ENCODE measurements around the gene CARD8. TPM values are rescaled to one million over a fixed set of nuclear protein-coding genes. Genes with fewer than 3 reads are reported as not detected.

CARD8 gene
- total and polyA plus RNA-seq, 2 of the 8 experiments (the other 6 are each of a cell fraction or from before 2014, with no cell fraction given) = 8.9 to 24.4 TPM

- TF ChIP-seq RAD21 (IDR thresholded peaks at IDR 0.05 in 1 of 2, conservative IDR thresholded peaks at IDR 0.05 in 1 of 2; ENCODE audit: low read depth in 2 of 2, low read length in 2 of 2) = peak; percentile 75 to 82
- TF ChIP-seq PHF8 (conservative IDR thresholded peaks at IDR 0.05; ENCODE audit: low read depth, low read length) = 0 out of 2 replicates have a peak, but pooled peaks have one; percentile 34
- TF ChIP-seq GTF2F1 (IDR thresholded peaks at IDR 0.05; ENCODE audit: borderline replicate concordance, low read depth, low read length) = no peak; the same call in 1 of the 2 replicates
- peak; percentile 47 for TF ChIP-seq TBP (IDR thresholded peaks at IDR 0.05; ENCODE audit: low read depth, low read length)
- TF ChIP-seq, protein P1, sequence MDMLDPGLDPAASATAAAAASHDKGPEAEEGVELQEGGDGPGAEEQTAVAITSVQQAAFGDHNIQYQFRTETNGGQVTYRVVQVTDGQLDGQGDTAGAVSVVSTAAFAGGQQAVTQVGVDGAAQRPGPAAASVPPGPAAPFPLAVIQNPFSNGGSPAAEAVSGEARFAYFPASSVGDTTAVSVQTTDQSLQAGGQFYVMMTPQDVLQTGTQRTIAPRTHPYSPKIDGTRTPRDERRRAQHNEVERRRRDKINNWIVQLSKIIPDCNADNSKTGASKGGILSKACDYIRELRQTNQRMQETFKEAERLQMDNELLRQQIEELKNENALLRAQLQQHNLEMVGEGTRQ (IDR thresholded peaks at IDR 0.05; ENCODE audit: low read length) = no peak
- TF ChIP-seq SIX5 (IDR thresholded peaks at IDR 0.05; ENCODE audit: low read depth, low read length) = no peak
- TF ChIP-seq CREB1 (IDR thresholded peaks at IDR 0.05) = no peak
- no peak for TF ChIP-seq TAF1 (IDR thresholded peaks at IDR 0.05; ENCODE audit: low read depth, low read length)
- peak; percentile 73 for TF ChIP-seq KDM1A (IDR thresholded peaks at IDR 0.05; ENCODE audit: borderline replicate concordance, low read length)
- TF ChIP-seq TCF12 (IDR thresholded peaks at IDR 0.05; ENCODE audit: low read depth, low read length) = no peak
- no peak for TF ChIP-seq POLR2AphosphoS5 (IDR thresholded peaks at IDR 0.05; ENCODE audit: low read depth, low read length)
- TF ChIP-seq YY1 (IDR thresholded peaks at IDR 0.05; ENCODE audit: low read depth, low read length) = no peak
- TF ChIP-seq SAP30 (IDR thresholded peaks at IDR 0.05; ENCODE audit: insufficient read depth, insufficient replicate concordance, low read length) = no peak
- TF ChIP-seq BACH1 (IDR thresholded peaks at IDR 0.05; ENCODE audit: low read length) = no peak
- TF ChIP-seq RXRA (IDR thresholded peaks at IDR 0.05; ENCODE audit: insufficient read depth, low read depth, low read length) = no peak
- TF ChIP-seq ATF2 (IDR thresholded peaks at IDR 0.05; ENCODE audit: low read length) = peak; percentile 72; the same call in 1 of the 2 replicates
- no peak for TF ChIP-seq CEBPB (IDR thresholded peaks at IDR 0.05; ENCODE audit: low read depth, low read length)
- no peak for TF ChIP-seq SP2 (IDR thresholded peaks at IDR 0.05; ENCODE audit: low read length)
- TF ChIP-seq ASH2L (IDR thresholded peaks at IDR 0.05; ENCODE audit: low read length) = peak; percentile 15
- no peak for TF ChIP-seq CBX8 (IDR thresholded peaks at IDR 0.05; ENCODE audit: borderline replicate concordance, low read depth, low read length)
- TF ChIP-seq, protein P2, sequence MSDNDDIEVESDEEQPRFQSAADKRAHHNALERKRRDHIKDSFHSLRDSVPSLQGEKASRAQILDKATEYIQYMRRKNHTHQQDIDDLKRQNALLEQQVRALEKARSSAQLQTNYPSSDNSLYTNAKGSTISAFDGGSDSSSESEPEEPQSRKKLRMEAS (IDR thresholded peaks at IDR 0.05) = peak; percentile 65
These were observed 35.2 kb upstream of the CARD8 start (continued) for GRCh38 chr19:48290771-48291488.

Data from H1 (cell line).